HG03039 (cell line): ENCODE measurements around the gene CAMLG.
"Not testable (repeated sequence)": the region's sequence is repeated elsewhere in the genome, so short reads cannot be mapped to it uniquely, and the experiment has no call there.

ENCODE experiments used
- ATAC-seq: cut with Tn5 transposase; IDR thresholded peaks from one replicate; pipeline ENCODE4 v1.9.1; 2021; ENCODE audit warnings: mild to moderate bottlenecking, moderate library complexity; ENCODE audit not compliant: unreplicated experiment

Gene CAMLG

DNA sequence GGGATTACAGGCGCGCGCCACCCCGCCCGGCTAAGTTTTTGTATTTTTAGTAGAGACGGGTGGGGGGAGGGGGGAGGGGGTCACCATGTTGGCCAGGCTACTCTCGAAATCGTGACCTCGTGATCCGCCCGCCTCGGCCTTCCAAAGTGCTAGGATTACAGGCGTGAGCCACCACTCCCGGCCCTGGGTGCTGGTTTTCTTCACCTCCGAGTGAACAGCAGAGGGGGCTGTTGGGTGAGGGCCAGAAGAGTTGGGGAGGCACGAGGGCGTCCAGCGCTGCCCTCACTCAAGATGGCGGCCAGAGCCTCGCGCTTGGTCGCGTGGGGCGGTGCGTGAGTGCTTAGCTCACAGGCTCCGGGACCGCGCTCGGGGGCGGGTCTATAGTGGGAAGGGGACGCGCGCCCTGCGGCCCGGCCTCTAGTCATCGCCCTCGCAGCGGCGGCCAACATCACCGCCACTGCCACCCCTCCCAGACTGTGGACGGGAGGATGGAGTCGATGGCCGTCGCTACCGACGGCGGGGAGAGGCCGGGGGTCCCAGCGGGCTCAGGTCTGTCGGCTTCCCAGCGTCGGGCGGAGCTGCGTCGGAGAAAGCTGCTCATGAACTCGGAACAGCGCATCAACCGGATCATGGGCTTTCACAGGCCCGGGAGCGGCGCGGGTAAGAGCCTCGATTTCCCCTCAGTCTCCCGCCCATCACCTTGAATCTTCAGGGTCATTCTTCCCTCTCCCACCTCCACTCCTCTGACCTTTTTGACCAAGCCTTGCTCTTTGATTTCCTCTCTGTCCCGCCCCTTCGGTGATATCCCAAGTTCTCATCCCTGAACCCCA, at the start of gene CAMLG:
Gene CAMLG (plus strand): TSS at position 416 of the 830 bp plus-strand sequence. CDS start 73 bp downstream, at position 489.
- ATAC-seq, result peak; percentile 97

DNA sequence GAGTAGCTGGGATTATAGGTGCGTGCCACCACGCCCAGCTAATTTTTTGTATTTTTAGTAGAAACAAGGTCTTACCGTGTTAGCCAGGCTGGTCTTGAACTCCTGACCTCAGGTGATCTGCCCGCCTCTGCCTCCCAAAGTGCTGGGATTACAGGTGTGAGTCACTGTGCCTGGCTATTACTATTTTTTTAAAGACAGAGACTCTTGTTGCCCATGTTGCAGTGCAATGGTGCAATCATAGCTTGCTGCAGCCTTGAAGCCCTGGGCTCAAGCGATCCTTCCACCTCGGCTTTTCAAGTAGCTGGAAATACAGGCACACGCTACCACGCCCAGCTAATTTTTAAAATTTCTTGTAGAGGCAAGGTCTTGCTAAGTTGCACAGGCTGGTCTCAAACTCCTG, 48.2 kb upstream of the CAMLG start:
- not testable (repeated sequence) for ATAC-seq

DNA sequence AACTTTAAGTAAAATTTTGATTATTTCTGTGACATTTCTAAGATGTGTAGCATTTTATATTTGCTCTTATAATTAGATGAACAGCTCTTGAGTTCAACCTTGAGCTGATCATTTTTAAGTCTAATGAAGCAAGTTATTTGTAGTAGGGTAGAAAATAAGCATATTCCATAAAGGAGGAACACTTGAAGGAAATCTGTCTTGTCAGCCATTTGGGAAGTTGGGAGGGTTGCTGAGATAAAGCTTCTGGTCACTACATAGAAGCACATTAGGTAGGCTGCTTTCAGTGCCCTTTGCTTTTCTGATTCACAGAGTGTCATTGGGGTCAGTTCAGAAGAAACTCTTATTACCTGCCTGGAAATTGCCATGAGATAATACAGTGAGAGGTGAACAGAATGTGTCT, 45.6 kb upstream of the CAMLG start:
- ATAC-seq, result no peak

DNA sequence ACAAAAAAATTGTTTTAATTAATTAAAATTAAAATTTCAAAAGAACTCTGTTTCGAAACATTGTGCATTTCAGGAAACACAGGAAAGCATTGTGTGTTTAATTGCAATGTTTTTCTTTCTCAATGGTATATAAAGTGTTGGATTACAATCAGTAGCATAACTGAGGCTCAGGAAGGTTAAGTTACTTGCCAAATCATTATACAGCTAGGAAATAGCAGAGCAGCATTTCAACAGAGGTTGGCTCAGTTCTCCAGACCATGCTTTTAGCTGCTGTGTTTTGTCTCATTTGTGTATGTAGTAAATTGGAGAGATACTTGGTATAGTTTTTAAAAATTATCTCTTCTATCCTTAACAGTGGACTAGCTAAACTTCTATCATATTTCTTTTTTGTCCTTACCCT, 30.0 kb upstream of the CAMLG start:
- ATAC-seq, result no peak

DNA sequence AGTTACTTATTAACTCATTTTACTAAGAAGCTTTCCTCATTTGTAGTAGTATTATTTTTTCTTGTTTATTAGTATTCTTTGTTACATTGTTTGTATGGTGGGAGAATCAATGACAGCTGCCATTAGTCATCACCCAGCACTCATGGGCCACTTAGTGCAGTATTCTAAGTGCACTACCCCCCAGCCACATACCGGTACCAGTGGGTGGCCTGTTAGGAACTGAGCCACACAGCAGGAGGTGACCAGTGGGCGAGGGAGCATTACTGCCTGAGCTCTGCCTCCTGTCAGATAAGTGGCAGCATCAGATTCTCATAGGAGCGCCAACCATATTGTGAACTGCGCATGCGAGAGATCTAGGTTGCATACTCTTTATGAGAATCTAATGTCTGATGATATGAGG, 24.2 kb upstream of the CAMLG start:
- no peak for ATAC-seq

DNA sequence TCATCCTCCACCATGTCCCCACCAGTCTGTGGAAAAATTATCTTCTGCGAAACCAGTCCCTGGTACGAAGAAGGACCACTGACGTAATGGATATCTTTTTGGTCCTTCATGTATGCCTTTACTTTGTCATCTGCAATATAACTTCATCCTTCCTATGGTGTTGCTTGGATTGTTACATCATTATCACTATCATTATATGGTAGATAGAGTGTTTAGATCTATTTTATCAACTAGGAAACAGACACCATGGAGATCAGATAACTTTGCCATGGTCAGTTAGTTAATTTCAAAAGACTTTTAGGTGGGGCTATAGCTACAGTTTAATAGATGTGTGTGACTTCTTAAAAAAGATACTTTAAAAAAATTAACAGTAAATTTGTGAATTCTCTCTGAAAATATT, 23.8 kb upstream of the CAMLG start:
- ATAC-seq, result no peak

DNA sequence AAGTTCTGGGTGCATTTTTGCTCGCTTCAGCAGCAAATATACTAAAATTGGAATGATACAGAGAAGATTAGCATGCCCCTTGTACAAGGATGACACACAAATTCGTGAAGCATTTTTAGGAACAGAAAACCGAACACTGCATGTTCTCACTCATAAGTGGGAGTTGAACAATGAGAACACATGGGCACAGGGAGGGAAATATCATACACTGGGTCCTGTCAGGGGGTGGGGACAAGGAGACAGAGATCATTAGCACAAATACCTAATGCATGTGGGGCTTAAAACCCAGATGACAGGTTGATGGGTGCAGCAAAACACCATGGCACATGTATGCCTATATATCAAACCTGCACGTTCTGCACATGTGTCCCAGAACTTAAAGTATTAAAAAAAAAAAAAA, 22.9 kb upstream of the CAMLG start:
- ATAC-seq, result not testable (repeated sequence)

DNA sequence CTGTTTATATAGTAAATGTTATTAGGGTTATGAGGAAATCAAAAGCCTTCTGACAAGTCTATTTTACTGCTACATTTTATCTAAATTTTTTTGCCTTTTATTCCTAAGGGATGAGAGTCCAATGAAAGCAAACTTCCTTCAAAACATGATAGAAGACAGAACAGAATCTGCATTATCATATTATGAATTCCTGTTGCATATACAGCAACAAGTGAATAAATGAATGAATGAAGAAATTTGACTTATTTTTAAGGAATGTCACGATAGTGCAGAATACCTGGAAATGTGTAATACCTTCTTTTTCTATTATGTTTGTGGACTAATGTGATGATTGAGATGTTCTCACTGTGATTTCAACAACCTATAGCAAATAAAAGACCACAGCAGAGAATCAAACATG, 13.5 kb upstream of the CAMLG start:
- no peak for ATAC-seq

DNA sequence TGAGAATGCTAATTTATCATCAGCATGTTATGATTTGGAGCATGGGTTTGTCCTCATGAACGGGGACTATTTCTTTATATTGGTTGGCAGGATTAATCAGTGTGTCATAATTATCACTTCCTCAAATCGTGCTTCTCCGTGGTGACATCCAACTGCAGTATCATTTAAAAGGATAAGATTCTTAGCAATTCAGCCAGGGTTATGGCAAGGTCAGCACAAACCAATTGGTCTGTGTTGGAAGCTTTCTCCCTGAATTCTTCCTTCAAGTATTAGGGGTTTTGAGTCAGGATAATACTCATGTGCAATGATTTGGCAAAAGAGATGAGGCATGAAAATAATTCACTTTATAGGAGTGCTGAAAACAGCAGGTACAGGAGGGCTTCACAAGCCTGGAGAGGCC, 5.5 kb upstream of the CAMLG start:
- ATAC-seq, result no peak

DNA sequence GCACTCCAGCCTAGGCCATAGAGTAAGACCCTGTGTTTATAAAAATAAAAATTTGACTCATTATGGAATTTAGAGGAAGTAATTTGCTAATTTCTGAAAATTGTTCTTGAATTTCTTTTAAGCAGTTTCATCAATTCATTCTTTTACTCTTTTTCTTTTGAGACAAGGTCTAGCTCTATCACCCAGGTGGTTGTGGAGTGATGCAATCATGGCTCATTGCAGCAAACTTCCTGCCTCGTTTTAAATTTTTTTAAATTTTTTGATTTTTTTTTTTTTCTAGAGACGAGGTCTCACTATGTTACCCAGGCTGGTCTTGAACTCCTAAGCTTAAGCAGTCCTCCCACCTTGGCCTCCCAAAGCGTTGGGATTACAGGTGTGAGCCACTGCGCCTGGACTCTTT, 3.1 kb upstream of the CAMLG start:
- ATAC-seq, result no peak

DNA sequence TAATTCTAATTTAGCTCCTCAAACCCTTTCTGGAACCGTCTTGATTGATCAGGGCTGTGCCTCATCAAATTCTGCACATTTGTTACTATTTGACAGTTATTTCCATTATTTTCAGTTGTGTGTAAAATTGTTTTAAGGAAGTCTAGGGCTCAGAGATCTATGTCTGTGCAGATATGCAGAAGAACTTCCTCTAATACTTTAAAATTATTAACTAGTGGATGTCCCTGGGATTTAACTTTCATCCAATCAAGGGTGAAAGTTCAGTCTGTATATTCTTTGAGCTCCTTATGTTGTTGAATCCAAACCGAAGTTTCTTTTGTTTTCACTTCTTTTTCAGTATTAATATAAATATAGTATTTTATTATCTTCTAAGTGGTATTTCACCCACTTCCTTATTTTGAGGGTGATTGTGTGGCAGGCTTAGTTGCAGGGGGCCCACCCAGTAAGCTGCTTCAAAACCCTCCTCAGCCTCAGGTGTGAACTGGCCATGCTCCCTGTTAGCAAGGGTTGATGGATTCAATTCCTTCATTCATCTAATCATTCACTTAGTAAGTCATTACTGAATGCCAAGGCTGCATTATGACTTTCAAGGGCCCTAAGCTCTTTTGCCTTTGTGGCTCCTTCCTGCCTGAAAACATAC, 2.1 kb upstream of the CAMLG start:
- no peak for ATAC-seq

DNA sequence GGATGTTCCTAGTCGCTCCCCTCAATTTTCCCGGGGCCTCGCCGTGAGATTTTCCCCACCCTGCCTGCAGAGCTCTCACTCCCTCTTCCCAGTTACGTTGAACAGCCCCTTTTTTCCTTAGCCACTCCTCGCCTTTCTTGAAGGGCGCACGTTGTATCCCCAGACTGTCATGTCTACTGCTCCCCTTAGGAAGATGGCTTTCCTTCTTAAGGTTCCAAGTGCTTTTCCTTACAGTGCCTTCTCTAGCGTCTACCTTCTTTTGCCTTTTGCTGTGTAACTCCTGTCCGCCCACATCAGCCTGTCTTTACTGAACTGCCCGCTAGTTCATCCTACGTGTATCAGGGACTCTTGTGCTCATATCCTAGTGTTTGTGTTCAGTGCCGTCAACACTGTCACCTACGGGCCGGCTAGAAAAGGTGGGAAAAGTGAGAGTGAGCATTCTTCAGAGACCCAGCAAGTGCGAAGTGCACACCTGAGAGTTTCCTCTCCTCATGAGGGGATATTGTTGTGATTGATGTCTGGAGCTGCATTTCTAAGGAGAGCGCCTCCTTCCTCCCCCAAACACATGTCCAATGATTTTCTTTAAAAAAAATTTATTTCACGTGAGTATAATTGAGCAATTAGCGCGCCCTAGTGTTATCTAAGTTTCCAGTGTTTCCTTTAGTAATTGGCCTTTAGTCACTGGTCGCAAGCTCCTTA, 764 bp downstream of the CAMLG start:
- ATAC-seq, result no peak

DNA sequence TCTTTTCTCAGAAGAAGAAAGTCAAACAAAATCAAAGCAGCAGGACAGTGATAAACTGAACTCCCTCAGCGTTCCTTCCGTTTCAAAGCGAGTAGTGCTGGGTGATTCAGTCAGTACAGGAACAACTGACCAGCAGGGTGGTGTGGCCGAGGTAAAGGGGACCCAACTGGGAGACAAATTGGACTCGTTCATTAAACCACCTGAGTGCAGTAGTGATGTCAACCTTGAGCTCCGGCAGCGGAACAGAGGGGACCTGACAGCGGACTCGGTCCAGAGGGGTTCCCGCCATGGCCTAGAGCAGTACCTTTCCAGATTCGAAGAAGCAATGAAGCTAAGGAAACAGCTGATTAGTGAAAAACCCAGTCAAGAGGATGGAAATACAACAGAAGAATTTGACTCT, 2.7 kb downstream of the CAMLG start:
- no peak for ATAC-seq

DNA sequence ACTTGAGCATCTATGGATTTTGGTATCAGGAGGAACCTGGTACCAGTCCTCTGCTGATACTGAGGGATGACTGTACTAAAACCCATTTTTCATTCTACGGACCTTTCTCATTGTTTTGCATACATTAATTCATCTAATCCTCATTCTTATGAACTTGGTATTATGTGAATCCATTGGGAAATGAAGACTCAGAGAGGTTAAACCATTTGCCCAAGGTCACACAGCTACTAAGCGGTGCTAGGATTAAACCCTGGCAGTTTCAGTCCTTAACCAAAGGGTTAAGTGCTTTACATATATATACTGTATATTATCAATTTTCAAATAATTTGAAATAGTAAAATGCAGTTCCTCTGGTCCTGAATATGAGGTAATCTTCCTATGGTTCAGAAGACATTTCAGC, 3.8 kb downstream of the CAMLG start:
- ATAC-seq, result no peak

DNA sequence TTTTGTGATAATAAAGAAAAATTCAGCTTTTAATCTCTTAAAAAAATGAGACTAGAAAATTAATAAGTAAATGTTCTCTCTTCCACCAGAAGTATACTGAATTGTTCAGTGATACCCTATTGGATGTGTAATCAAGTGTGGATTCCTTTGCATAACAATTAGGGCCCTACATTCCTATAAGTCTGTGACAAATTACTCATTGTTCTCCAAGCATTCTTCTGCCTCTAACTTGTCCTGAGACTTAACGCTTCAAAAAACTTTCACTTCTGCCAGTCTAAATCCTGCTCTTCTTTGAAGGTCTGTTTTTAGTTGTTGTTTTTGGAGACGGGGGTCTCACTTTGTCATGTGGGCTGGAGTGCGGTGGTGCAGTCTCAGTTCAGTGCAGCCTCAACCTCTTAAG, 11.1 kb downstream of the CAMLG start:
- ATAC-seq, result no peak

DNA sequence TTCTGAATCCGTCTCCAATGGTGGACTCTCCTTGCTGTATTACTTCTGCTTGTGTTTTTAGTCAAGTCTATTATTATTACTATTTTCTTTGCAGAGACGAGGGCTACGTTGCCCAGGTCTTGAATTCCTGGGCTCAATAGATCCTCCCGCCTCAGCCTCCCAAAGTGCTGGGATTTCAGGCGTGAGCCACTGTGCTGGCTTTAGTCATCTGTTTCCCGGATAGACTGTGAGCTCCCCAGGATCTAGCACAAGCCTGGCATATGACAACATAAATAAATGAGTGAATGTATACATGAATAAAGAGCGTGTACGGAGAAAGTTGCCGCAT, 19.8 kb downstream of the CAMLG start:
- ATAC-seq, result peak; percentile 8

DNA sequence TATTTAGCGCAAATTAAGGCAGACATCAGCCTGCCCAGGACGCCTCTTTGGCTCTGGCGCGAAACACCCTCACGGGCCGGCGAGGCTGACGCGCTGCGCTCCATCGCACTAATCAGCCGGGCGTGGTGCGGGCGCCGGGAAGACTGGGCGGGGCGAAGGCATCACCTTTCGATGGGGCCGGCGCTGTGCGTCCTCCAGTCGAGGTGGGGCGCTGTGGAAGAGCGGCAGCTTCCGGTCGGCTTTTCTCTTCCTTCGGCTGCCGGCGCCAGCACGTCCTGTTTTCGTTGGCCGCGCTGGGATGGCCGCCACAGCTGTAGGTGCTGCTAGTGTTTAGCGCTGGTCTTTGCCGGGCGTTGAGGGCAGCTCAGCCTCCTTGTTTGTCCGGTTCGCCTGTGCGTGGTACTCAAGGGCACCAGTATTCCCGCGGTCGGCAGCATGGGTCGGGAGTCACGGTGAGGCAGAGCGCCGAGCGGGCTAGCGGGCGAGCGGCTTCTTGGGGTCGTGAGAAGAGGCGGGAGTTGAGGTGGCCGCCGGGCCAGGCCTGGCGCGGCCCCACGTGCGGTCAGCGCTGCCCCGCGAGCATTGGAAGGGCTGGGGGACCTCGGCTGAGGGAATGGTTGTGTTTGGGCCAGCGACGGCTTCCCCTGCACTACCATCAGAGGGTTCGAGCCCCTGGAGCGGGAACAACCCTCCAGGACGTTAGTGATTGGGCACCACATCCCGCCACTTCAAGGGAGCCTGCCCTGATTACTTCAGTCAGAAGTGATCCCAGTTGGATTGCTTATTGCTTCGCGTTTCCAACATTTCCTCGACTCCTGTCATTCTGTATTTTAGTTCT, 20.4 kb downstream of the CAMLG start, which contains the start of gene DDX46:
Gene DDX46 (plus strand): TSS at position 276 of the 838 bp plus-strand sequence. CDS start 160 bp downstream, at position 436.
- ATAC-seq, result peak; percentile 96

DNA sequence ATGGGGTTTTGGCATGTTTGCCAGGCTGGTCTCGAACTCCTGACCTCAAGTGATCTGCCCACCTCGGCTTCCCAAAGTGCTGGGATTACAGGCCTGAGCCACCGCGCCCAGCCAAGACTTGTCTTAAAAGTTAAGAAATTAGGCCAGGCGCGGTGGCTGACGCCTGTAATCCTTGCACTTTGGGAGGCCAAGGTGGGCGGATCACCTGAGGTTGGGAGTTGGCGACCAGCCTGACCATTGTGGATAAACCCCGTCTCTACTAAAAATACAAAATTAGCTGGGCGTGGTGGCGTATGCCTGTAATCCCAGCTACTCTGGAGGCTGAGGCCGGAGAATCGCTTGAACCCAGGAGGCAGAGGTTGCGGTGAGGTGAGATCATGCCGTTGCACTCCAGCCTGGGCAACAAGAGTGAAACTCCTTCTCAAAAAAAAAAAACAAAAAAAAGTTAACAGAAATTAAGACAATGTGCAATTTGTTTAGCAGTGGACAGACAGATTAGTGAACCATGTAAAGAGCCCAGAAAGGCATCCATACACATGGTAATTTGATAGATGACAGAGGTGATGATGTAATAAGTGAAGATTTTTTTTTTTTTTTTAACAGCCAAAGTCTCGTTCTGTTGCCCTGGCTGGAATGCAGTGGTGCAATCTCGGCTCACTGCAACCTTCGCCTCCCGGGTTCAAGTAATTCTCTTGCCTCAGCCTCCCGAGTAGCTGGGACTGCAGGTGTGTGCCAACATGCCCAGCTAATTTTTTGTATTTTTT, 29.4 kb downstream of the CAMLG start:
- not testable (repeated sequence) for ATAC-seq

DNA sequence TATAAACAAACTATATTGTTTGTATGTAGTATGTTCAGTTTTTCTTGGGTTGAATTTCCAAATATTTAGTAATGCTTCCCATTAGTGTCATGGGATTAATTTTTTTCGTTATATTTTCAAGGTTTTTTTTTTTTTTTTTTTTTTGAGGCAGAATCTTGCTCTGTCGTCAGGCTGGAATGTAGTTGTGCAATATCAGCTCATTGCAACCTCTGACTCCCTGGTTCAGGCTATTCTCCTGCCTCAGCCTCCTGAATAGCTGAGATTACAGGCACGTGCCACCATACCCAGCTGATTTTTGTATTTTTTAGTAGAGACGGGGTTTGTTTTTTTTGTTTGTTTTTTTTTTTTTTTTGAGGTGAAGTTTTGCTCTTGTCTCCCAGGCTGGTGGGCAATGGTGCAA, 30.9 kb downstream of the CAMLG start:
- ATAC-seq, result no peak

DNA sequence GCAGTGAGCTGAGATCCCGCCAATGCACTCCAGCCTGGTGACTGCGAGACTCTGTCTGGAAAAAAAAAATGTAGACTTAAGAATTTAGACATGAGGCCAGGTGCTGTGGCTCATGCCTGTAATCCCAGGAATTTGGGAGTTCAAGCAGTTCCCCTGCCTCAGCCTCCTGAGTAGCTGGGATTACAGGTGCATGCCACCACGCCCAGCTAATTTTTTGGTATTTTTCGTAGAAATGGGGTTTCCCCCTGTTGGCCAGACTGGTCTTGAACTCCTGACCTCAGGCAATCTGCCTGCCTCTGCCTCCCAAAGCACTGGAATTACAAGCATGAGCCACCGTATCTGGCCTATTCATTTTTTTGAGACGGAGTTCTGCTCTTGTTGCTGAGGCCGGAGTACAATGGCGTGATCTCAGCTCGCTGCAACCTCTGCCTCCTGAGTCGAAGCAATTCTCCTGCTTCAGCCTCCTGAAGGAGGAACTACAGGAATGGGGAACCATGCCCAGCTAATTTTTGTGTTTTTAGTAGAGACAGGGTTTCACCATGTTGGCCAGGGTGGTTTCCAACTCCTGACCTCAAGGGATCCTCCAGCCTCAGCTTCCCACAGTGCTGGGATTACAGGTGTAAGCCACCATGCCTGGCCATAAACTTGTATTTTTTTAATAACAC, 34.2 kb downstream of the CAMLG start:
- ATAC-seq, result no peak
